ENCODE data around the gene LCLAT1.

GRCh38 chr2:30417253-30417652 lies 29.8 kb upstream of the LCLAT1 start:
- TF ChIP-seq CTCF (IDR thresholded peaks at IDR 0.05) (no peak), EZH2 (IDR thresholded peaks at IDR 0.05) (no peak), EZH2phosphoT487 (IDR thresholded peaks at IDR 0.05) (no peak)
